ENCODE measurements around the gene ZNF469.

DNA sequence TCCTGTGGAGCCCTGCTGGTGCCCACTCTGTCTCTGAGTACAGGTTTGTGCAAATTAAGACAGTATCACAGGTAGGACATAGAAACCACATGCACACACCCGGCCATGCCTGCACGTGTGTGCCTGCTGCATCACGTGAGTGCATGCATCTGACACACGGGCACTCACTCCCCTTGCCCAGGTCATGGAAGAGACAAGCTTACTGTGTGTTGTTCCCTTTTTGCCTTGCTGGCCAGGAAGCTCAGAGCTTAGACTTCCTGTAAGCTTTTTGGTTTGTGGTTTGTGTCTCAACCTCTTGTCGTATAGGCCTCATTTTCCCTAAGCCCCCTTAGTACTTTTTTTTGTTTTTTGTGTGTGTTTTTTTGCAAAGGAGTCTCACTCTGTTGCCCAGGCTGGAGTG lies 25.0 kb downstream of the ZNF469 start:
- TF ChIP-seq, protein P1, sequence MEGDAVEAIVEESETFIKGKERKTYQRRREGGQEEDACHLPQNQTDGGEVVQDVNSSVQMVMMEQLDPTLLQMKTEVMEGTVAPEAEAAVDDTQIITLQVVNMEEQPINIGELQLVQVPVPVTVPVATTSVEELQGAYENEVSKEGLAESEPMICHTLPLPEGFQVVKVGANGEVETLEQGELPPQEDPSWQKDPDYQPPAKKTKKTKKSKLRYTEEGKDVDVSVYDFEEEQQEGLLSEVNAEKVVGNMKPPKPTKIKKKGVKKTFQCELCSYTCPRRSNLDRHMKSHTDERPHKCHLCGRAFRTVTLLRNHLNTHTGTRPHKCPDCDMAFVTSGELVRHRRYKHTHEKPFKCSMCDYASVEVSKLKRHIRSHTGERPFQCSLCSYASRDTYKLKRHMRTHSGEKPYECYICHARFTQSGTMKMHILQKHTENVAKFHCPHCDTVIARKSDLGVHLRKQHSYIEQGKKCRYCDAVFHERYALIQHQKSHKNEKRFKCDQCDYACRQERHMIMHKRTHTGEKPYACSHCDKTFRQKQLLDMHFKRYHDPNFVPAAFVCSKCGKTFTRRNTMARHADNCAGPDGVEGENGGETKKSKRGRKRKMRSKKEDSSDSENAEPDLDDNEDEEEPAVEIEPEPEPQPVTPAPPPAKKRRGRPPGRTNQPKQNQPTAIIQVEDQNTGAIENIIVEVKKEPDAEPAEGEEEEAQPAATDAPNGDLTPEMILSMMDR (IDR thresholded peaks at IDR 0.05) = no peak
- no peak for TF ChIP-seq POLR2A (IDR thresholded peaks at IDR 0.05)
- TF ChIP-seq POLR2AphosphoS5 (IDR thresholded peaks at IDR 0.05) = no peak

Measured in suprapubic skin (tissue), 4 donors.